Chondrocyte (in vitro differentiated cells): ENCODE data around the gene CHD6. TPM values are rescaled to one million over a fixed set of nuclear protein-coding genes. Genes with fewer than 3 reads are reported as not detected.
"Not testable (repeated sequence)": the region's sequence is repeated elsewhere in the genome, so short reads cannot be mapped to it uniquely, and the experiment has no call there.

ENCODE experiments used
- DNase-seq: peaks from one replicate; pipeline ENCODE4 v3.0.0; 2021; ENCODE audit warnings: mixed read lengths, low spot score
- H3K27ac Mint-ChIP-seq: one replicate; pipeline ENCODE4 v1.8.0; 2021; ENCODE audit warnings: mild to moderate bottlenecking, moderate library complexity, mixed read lengths; ENCODE audit not compliant: unreplicated experiment
- H3K27me3 Mint-ChIP-seq: 2 replicates; pipeline ENCODE4 v1.8.0; 2021; ENCODE audit warnings: low read depth, mixed read lengths
- H3K36me3 Mint-ChIP-seq: 2 replicates; pipeline ENCODE4 v1.8.0; 2021; ENCODE audit warnings: low read depth, mixed read lengths
- H3K4me1 Mint-ChIP-seq: 2 replicates; pipeline ENCODE4 v1.8.0; 2021; ENCODE audit warnings: low read depth, mild to moderate bottlenecking, mixed read lengths
- H3K4me3 Mint-ChIP-seq: one replicate; pipeline ENCODE4 v1.8.0; 2021; ENCODE audit warnings: mild to moderate bottlenecking, moderate library complexity, mixed read lengths; ENCODE audit not compliant: unreplicated experiment
- H3K9me3 Mint-ChIP-seq: 2 replicates; pipeline ENCODE4 v1.8.0; 2021; ENCODE audit warnings: low read depth, mixed read lengths
- total RNA-seq: library from RNA; stranded (reverse); gene quantifications from 3 replicates; pipeline ENCODE4 v1.2.1, GENCODE V29; 2021
- TF ChIP-seq, protein P1 (sequence below): fragments of 200-600 bp; sonication (generic); IDR thresholded peaks from 2 replicates; pipeline ENCODE4 v1.5.0; 2021; ENCODE audit warnings: antibody characterized with exemption, mild to moderate bottlenecking, moderate library complexity

Gene CHD6
- total RNA-seq, 1 donor from 2014 or later, result 29.9 TPM

DNA sequence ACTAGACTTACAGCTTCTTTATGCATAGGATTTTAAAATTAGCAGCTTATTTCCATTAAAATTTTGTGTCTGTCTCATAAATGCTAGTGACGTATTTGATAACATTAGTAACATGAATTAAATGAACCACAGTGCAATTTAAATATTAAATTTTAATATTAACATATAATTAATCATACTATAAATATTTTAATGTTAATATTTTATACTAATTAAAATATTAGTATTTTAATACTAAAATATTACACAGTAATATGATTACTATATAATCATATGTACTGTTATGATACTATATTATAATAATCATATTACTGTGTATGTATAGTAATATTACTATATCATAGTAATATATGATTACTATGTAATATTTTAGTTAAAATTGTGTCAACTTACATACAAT is 73.7 kb downstream of the CHD6 start:
- H3K4me1 Mint-ChIP-seq, result peaks cover 13% of the 10 kb centered on the region
- no peaks in the 10 kb centered on the region for H3K36me3 Mint-ChIP-seq
- no peaks in the 10 kb centered on the region for H3K27me3 Mint-ChIP-seq
- H3K4me3 Mint-ChIP-seq, result no peak overlapping the region
- no peak for DNase-seq
- H3K9me3 Mint-ChIP-seq, result no peaks in the 10 kb centered on the region
- no peak overlapping the region for H3K27ac Mint-ChIP-seq
- TF ChIP-seq, protein P1, sequence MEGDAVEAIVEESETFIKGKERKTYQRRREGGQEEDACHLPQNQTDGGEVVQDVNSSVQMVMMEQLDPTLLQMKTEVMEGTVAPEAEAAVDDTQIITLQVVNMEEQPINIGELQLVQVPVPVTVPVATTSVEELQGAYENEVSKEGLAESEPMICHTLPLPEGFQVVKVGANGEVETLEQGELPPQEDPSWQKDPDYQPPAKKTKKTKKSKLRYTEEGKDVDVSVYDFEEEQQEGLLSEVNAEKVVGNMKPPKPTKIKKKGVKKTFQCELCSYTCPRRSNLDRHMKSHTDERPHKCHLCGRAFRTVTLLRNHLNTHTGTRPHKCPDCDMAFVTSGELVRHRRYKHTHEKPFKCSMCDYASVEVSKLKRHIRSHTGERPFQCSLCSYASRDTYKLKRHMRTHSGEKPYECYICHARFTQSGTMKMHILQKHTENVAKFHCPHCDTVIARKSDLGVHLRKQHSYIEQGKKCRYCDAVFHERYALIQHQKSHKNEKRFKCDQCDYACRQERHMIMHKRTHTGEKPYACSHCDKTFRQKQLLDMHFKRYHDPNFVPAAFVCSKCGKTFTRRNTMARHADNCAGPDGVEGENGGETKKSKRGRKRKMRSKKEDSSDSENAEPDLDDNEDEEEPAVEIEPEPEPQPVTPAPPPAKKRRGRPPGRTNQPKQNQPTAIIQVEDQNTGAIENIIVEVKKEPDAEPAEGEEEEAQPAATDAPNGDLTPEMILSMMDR, result no peak

DNA sequence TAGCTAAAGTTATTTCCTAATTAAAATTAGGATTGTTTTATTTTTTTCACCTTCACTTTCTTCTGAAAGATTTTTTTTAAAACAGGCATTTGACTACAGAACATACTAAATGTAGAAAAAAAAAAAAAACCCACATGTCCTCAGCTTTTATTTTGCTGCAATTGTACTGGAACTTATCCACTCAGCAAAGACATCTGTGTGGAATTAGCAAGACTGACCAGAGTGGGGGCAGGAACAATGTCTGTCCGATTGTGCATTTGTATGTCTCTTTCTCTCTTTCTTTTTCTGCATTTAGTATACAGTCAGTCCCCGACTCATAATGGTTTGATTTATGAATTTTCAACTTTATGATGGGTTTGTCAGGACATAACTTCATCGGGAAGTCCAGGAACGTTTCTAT is 77.3 kb downstream of the CHD6 start:
- Mint-ChIP-seq H3K4me1 (peaks cover 13% of the 10 kb centered on the region), H3K4me3 (no peak overlapping the region)
- no peak for DNase-seq

DNA sequence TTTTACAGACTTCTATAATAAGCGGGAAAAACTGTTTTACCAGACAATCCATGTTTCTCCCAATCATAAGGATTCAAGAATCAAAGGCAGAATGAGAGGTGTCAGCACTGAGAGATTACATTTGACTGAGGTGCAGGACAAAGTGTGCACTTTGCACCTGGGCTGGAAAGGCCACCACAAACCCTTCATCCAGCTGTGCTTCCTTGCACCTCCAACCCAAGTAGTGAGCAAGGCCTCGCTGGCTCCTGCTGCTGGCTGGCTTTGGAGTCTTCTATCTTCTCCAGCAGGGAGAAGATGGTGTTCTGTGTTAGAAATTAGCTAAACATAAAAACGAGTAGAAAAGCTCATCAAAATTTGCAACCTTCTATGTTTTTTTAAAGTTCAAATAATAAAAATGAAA is 77.7 kb downstream of the CHD6 start:
- H3K4me3 Mint-ChIP-seq, result no peak overlapping the region
- H3K27me3 Mint-ChIP-seq, result no peaks in the 10 kb centered on the region
- H3K9me3 Mint-ChIP-seq, result peaks cover 5% of the 10 kb centered on the region
- peaks cover 13% of the 10 kb centered on the region for H3K4me1 Mint-ChIP-seq
- no peak for DNase-seq
- H3K36me3 Mint-ChIP-seq, result peaks cover 8% of the 10 kb centered on the region
- TF ChIP-seq, protein P1, result no peak
- no peak overlapping the region for H3K27ac Mint-ChIP-seq

More for the DNA sequence above, 77.3 kb downstream of the CHD6 start:
- Mint-ChIP-seq H3K9me3 (peaks cover 5% of the 10 kb centered on the region), H3K27me3 (no peaks in the 10 kb centered on the region), H3K36me3 (peaks cover 8% of the 10 kb centered on the region), H3K27ac (peak overlapping the region; percentile 32)
- TF ChIP-seq, protein P1, result no peak

DNA sequence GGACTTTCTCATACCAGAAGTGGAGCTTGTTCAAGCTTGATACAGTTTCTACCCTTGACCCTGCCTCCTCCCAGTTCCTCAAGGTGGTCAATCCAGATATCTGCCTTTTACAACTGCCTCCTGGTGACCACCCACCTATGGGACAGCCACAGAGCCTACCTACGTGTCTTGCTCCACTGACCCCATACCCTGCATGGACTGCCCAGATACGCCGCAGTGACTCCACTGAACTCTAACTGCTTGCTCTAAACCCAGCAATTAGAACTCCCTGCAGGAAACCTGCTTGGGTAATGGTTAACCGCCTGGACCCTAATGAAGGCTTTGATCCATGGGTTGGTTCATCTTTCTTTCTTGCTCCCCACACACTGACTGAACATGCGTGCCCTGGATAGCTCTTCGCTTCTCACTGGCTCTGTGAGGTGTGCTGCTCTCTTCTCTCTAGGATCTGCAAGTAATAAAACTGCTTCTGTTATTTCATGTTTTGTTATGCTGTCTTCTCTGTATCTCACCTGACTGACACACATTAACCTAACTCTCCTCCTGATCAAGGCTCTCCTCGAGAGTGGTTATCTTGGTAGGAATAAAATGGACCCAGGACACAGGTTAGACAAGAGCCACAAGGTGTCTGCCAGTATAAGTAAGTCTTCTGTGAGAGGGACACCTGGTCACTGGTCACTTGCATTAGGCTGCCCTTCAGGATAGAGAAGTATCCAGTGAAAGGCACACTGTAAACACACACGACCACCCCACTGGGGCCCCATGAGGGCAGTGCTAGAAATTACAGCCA is 79.2 kb downstream of the CHD6 start:
- H3K36me3 Mint-ChIP-seq, result peaks cover 8% of the 10 kb centered on the region
- H3K4me3 Mint-ChIP-seq, result no peak overlapping the region
- H3K27ac Mint-ChIP-seq, result no peak overlapping the region
- peaks cover 21% of the 10 kb centered on the region for H3K4me1 Mint-ChIP-seq
- peaks cover 5% of the 10 kb centered on the region for H3K9me3 Mint-ChIP-seq
- no peak for DNase-seq
- H3K27me3 Mint-ChIP-seq, result no peaks in the 10 kb centered on the region
- TF ChIP-seq, protein P1, result no peak

DNA sequence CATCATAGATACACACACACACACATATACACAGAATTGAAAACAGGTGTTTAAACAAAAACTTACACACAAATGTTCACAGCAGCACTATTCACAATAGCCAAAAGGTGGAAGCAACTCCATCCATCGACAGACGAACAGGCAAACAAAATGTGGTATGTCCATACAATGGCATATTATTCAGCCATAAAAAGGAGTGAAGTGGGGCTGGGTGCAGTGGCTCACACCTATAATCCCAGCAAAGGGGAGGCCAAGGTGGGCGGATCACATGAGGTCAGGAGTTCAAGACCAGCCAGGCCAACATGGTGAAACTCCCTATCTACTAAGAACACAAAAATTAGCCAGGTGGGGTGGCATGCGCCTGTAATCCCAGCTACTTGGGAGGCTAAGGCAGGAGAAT is 80.3 kb downstream of the CHD6 start:
- Mint-ChIP-seq H3K4me3 (no peak overlapping the region), H3K27ac (no peak overlapping the region), H3K27me3 (no peaks in the 10 kb centered on the region), H3K36me3 (peaks cover 10% of the 10 kb centered on the region), H3K9me3 (peaks cover 5% of the 10 kb centered on the region), H3K4me1 (peaks cover 24% of the 10 kb centered on the region)
- no peak for DNase-seq
- TF ChIP-seq, protein P1, result no peak

DNA sequence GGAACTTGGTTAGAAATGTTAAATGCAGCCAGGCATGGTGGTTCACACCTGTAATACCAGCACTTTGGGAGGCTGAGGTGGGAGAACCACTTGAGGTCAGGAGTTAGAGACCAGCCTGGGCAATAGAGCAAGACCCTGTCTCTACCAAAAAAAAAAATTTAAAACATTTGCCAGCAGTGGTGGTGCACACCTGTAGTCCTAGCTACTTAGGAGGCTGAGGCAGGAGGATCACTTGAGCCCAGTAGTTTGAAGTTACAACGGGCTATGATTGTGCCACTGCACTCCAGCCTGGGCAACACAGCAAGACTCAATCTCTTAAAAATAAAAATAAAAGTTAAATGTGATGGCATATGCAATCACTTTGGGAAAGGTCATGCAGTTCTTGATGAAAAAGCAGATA is 82.6 kb downstream of the CHD6 start:
- not testable (repeated sequence) for H3K4me3 Mint-ChIP-seq, H3K9me3 Mint-ChIP-seq, DNase-seq, H3K27ac Mint-ChIP-seq, H3K27me3 Mint-ChIP-seq
- H3K4me1 Mint-ChIP-seq, result peaks cover 23% of the 10 kb centered on the region
- peaks cover 12% of the 10 kb centered on the region for H3K36me3 Mint-ChIP-seq
